GM12891 (cell line): ENCODE results near the gene WIPF1.

Experiments
- PAX5 ChIP-seq: IDR thresholded peaks from 2 replicates; pipeline ENCODE4 v1.6.1; 2011; ENCODE audit warnings: low read length, moderate library complexity, mild to moderate bottlenecking; ENCODE audit not compliant: insufficient read depth, severe bottlenecking
- POLR2A ChIP-seq: IDR thresholded peaks from 2 replicates; pipeline ENCODE4 v1.6.1; 2011; ENCODE audit warnings: low read depth, low read length, control low read depth
- POLR2AphosphoS5 ChIP-seq: IDR thresholded peaks from 2 replicates; pipeline ENCODE4 v1.6.1; 2011; ENCODE audit warnings: low read depth, low read length, control low read depth
- SPI1 ChIP-seq: IDR thresholded peaks from 2 replicates; pipeline ENCODE4 v1.6.1; 2011; ENCODE audit warnings: low read depth, low read length, control low read depth
- TAF1 ChIP-seq: IDR thresholded peaks from 2 replicates; pipeline ENCODE4 v1.6.1; 2011; ENCODE audit warnings: low read depth, low read length, control low read depth

GRCh38 chr2:174551697-174552096 is 45.9 kb downstream of the WIPF1 start:
- TF ChIP-seq PAX5 = no peak
- no peak for TF ChIP-seq POLR2AphosphoS5
- no peak for TF ChIP-seq SPI1
- TF ChIP-seq POLR2A = no peak
- TF ChIP-seq TAF1 = no peak
